CD4-positive, alpha-beta memory T cell (primary cell): ENCODE measurements around the gene TMEM132E. TPM values are rescaled to one million over a fixed set of nuclear protein-coding genes. Genes with fewer than 3 reads are reported as not detected.
A peak's percentile ranks its signal among the peaks of the same experiment; 100 is the strongest.

Source experiments
- CTCF ChIA-PET: fragments of 350-600 bp; sonication (Branson Sonifier 250); formaldehyde crosslinking; loops from one replicate; lab custom pipeline; 2021; ENCODE audit warnings: inconsistent platforms; ENCODE audit not compliant: partially characterized antibody; lab: Charles Lee
- POLR2A ChIA-PET: fragments of 350-600 bp; sonication (Branson Sonifier 250); formaldehyde crosslinking; loops from one replicate; lab custom pipeline; 2021; ENCODE audit not compliant: partially characterized antibody; lab: Charles Lee
- DNase-seq, 5 donors: peaks; one replicate each; pipeline versions ENCODE4 v3.0.0 to v3.0.0-alpha.2; 2020 to 2022; ENCODE audit warnings: mixed read lengths in 1 of 5
- H3K27ac ChIP-seq: one replicate; pipeline ENCODE4 v1.7.0; 2013; ENCODE audit warnings: low read depth, low read length
- H3K27me3 ChIP-seq: 2 replicates; pipeline ENCODE4 v1.7.0; 2013; ENCODE audit warnings: mild to moderate bottlenecking, low read length, moderate library complexity; ENCODE audit not compliant: insufficient read depth
- H3K36me3 ChIP-seq: 2 replicates; pipeline ENCODE4 v1.7.0; 2013; ENCODE audit warnings: mild to moderate bottlenecking, low read length, moderate library complexity; ENCODE audit not compliant: insufficient read depth
- H3K4me1 ChIP-seq: 2 replicates; pipeline ENCODE4 v1.7.0; 2013; ENCODE audit warnings: mild to moderate bottlenecking, low read length, moderate library complexity; ENCODE audit not compliant: insufficient read depth
- H3K4me3 ChIP-seq, 2 donors: one replicate each; pipeline ENCODE4 v1.7.0; 2013; ENCODE audit warnings: low read length in 2 of 2, mild to moderate bottlenecking in 1 of 2
- H3K9me3 ChIP-seq, 2 donors: one replicate each; pipeline ENCODE4 v1.7.0; 2013; ENCODE audit warnings: low read length in 2 of 2, control low read depth in 1 of 2; ENCODE audit not compliant: control insufficient read depth in 1 of 2
- H3K27ac Mint-ChIP-seq, 7 donors: one replicate each; pipeline ENCODE4 v1.8.0; 2020 to 2021; ENCODE audit warnings: mixed read lengths in 7 of 7, mild to moderate bottlenecking in 6 of 7, inconsistent platforms in 3 of 7, moderate library complexity in 3 of 7
- H3K27me3 Mint-ChIP-seq, 2 donors: one replicate each; pipeline ENCODE4 v1.8.0; 2020 to 2021; ENCODE audit warnings: mixed read lengths in 2 of 2
- H3K36me3 Mint-ChIP-seq, 2 donors: one replicate each; pipeline ENCODE4 v1.8.0; 2020 to 2021; ENCODE audit warnings: mixed read lengths in 2 of 2, inconsistent platforms in 1 of 2, mild to moderate bottlenecking in 1 of 2
- H3K4me1 Mint-ChIP-seq, 4 donors: one replicate each; pipeline ENCODE4 v1.8.0; 2020 to 2021; ENCODE audit warnings: mixed read lengths in 4 of 4, mild to moderate bottlenecking in 1 of 4
- H3K4me3 Mint-ChIP-seq, 8 donors: one replicate each; pipeline ENCODE4 v1.8.0; 2020 to 2021; ENCODE audit warnings: mixed read lengths in 8 of 8, mild to moderate bottlenecking in 7 of 8, moderate library complexity in 6 of 8, inconsistent platforms in 3 of 8
- H3K9me3 Mint-ChIP-seq, 8 donors: one replicate each; pipeline ENCODE4 v1.8.0; 2020 to 2021; ENCODE audit warnings: mixed read lengths in 8 of 8, mild to moderate bottlenecking in 5 of 8, inconsistent platforms in 3 of 8, moderate library complexity in 1 of 8
- intact Hi-C: fragments of 100-400 bp; cut with micrococcal nuclease; formaldehyde crosslinking; loops from one replicate; pipeline ENCODE4 v1.15.1; 2023
- polyA plus RNA-seq, 2 donors: library from polyadenylated mRNA; unstranded; fragments of 300-500 nt; fragmentation: Illumina TruSeq; gene quantifications; one replicate each; pipeline ENCODE4 v1.2.3, GENCODE V29; 2021
- total RNA-seq, 2 experiments: library from RNA; stranded (reverse); gene quantifications; one replicate each; pipeline ENCODE4 v1.2.3, GENCODE V29; 2021

Gene TMEM132E
- total and polyA plus RNA-seq, 4 experiments from 2014 or later = 0.11 to 0.42 (median 0.18) TPM

- DNase-seq = no peak
- ChIA-PET POLR2A (no interaction called here), CTCF (interaction anchor here (1.5 kb wide), 1 partner anchor 14 kb away, joined by 5 read pairs; no protein-coding TSS in a partner anchor)
- Mint-ChIP-seq H3K36me3 (no peaks in the 10 kb centered on the region), H3K27ac (no peak overlapping the region), H3K4me1 (peaks cover 0 to 4% (median under 1%) of the 10 kb centered on the region in 4 donors), H3K27me3 (peaks cover 52 to 57% of the 10 kb centered on the region in 2 donors), H3K4me3 (no peak overlapping the region), H3K9me3 (no peaks in the 10 kb centered on the region)
- Histone ChIP-seq H3K36me3 (no peaks in the 10 kb centered on the region), H3K27ac (no peak overlapping the region), H3K4me1 (no peaks in the 10 kb centered on the region), H3K4me3 (no peak overlapping the region), H3K27me3 (peaks cover 23% of the 10 kb centered on the region), H3K9me3 (no peaks in the 10 kb centered on the region)
- intact Hi-C loops = no loop called here
Observed at GRCh38 chr17:34624767-34625383, 45.5 kb downstream of the TMEM132E start.

- POLR2A ChIA-PET = no interaction called here
- no peaks in the 10 kb centered on the region for H3K9me3 Mint-ChIP-seq
Observed at GRCh38 chr17:34626121-34626681, 46.8 kb downstream of the TMEM132E start.

GRCh38 chr17:34628879-34629278, 49.5 kb downstream of the TMEM132E start:
- intact Hi-C loops = no loop called here
- DNase-seq = no peak
- Histone ChIP-seq H3K27me3 (peaks cover 23% of the 10 kb centered on the region), H3K9me3 (no peaks in the 10 kb centered on the region), H3K4me1 (no peaks in the 10 kb centered on the region), H3K36me3 (no peaks in the 10 kb centered on the region), H3K27ac (no peak overlapping the region), H3K4me3 (no peak overlapping the region)
- POLR2A ChIA-PET = no interaction called here
- CTCF ChIA-PET = interaction anchor here (1.5 kb wide), 1 partner anchor 9 kb away, joined by 4 read pairs; no protein-coding TSS in a partner anchor
- peaks cover 0 to 4% (median under 1%) of the 10 kb centered on the region in 4 donors for H3K4me1 Mint-ChIP-seq
- no peak overlapping the region for H3K27ac Mint-ChIP-seq
- H3K27me3 Mint-ChIP-seq = peaks cover 41 to 58% of the 10 kb centered on the region in 2 donors
- H3K4me3 Mint-ChIP-seq = no peak overlapping the region
- H3K9me3 Mint-ChIP-seq = no peaks in the 10 kb centered on the region
- H3K36me3 Mint-ChIP-seq = no peaks in the 10 kb centered on the region

More at GRCh38 chr17:34626121-34626681, 46.8 kb downstream of the TMEM132E start:
- CTCF ChIA-PET = interaction anchor here (1.5 kb wide), 1 partner anchor 12 kb away, joined by 5 read pairs; no protein-coding TSS in a partner anchor
- no peaks in the 10 kb centered on the region for H3K36me3 Mint-ChIP-seq
- no peak overlapping the region for H3K4me3 Mint-ChIP-seq
- Histone ChIP-seq H3K4me3 (no peak overlapping the region), H3K27me3 (peaks cover 23% of the 10 kb centered on the region), H3K9me3 (no peaks in the 10 kb centered on the region), H3K4me1 (no peaks in the 10 kb centered on the region), H3K27ac (no peak overlapping the region), H3K36me3 (no peaks in the 10 kb centered on the region)
- DNase-seq = no peak
- no peak overlapping the region for H3K27ac Mint-ChIP-seq
- peaks cover 49 to 54% of the 10 kb centered on the region in 2 donors for H3K27me3 Mint-ChIP-seq
- H3K4me1 Mint-ChIP-seq = peaks cover 0 to 4% (median under 1%) of the 10 kb centered on the region in 4 donors
- intact Hi-C loops = no loop called here

- DNase-seq = no peak
- no peak overlapping the region for H3K4me3 Mint-ChIP-seq
- no peaks in the 10 kb centered on the region for H3K36me3 ChIP-seq
- peaks cover 3 to 6% (median 3%) of the 10 kb centered on the region in 4 donors for H3K4me1 Mint-ChIP-seq
- H3K27ac ChIP-seq = no peak overlapping the region
- no peaks in the 10 kb centered on the region for H3K9me3 Mint-ChIP-seq
- intact Hi-C loops = no loop called here
- H3K4me3 ChIP-seq = no peak overlapping the region
- H3K9me3 ChIP-seq = no peaks in the 10 kb centered on the region
- POLR2A ChIA-PET = no interaction called here
- no peaks in the 10 kb centered on the region for H3K36me3 Mint-ChIP-seq
- H3K4me1 ChIP-seq = peaks cover 10% of the 10 kb centered on the region
- peak overlapping the region in 1 of 7 donors; percentile 36 for H3K27ac Mint-ChIP-seq
- peaks cover 11 to 32% of the 10 kb centered on the region in 2 donors for H3K27me3 Mint-ChIP-seq
- CTCF ChIA-PET = no interaction called here
- no peaks in the 10 kb centered on the region for H3K27me3 ChIP-seq
Observed at GRCh38 chr17:34633351-34633750, 54.0 kb downstream of the TMEM132E start.

GRCh38 chr17:34633760-34634159, 54.4 kb downstream of the TMEM132E start:
- DNase-seq = no peak
- peaks cover 11 to 31% of the 10 kb centered on the region in 2 donors for H3K27me3 Mint-ChIP-seq
- Histone ChIP-seq H3K4me1 (peaks cover 14% of the 10 kb centered on the region), H3K27me3 (no peaks in the 10 kb centered on the region), H3K27ac (no peak overlapping the region), H3K4me3 (no peak overlapping the region), H3K36me3 (no peaks in the 10 kb centered on the region), H3K9me3 (no peaks in the 10 kb centered on the region)
- H3K4me3 Mint-ChIP-seq = no peak overlapping the region
- H3K27ac Mint-ChIP-seq = no peak overlapping the region
- H3K4me1 Mint-ChIP-seq = peaks cover 4 to 6% (median 4%) of the 10 kb centered on the region in 4 donors
- ChIA-PET POLR2A (no interaction called here), CTCF (no interaction called here)
- H3K36me3 Mint-ChIP-seq = no peaks in the 10 kb centered on the region
- H3K9me3 Mint-ChIP-seq = no peaks in the 10 kb centered on the region
- intact Hi-C loops = no loop called here

GRCh38 chr17:34634551-34635160, 55.3 kb downstream of the TMEM132E start:
- Histone ChIP-seq H3K4me3 (no peak overlapping the region), H3K4me1 (peaks cover 14% of the 10 kb centered on the region), H3K9me3 (no peaks in the 10 kb centered on the region), H3K36me3 (no peaks in the 10 kb centered on the region), H3K27me3 (no peaks in the 10 kb centered on the region), H3K27ac (no peak overlapping the region)
- Mint-ChIP-seq H3K27ac (no peak overlapping the region), H3K4me3 (no peak overlapping the region), H3K9me3 (no peaks in the 10 kb centered on the region), H3K27me3 (peaks cover 4 to 26% of the 10 kb centered on the region in 2 donors), H3K36me3 (no peaks in the 10 kb centered on the region), H3K4me1 (peaks cover 4 to 6% (median 4%) of the 10 kb centered on the region in 4 donors)
- DNase-seq = no peak
- intact Hi-C loops = no loop called here
- ChIA-PET POLR2A (no interaction called here), CTCF (no interaction called here)

GRCh38 chr17:34635876-34636275, 56.5 kb downstream of the TMEM132E start:
- no peaks in the 10 kb centered on the region for H3K36me3 Mint-ChIP-seq
- H3K9me3 Mint-ChIP-seq = no peaks in the 10 kb centered on the region
- Histone ChIP-seq H3K9me3 (no peaks in the 10 kb centered on the region), H3K27ac (no peak overlapping the region), H3K4me3 (no peak overlapping the region), H3K4me1 (peaks cover 14% of the 10 kb centered on the region), H3K27me3 (peaks cover under 1% of the 10 kb centered on the region), H3K36me3 (no peaks in the 10 kb centered on the region)
- H3K27ac Mint-ChIP-seq = no peak overlapping the region
- H3K27me3 Mint-ChIP-seq = peaks cover 2 to 28% of the 10 kb centered on the region in 2 donors
- ChIA-PET POLR2A (no interaction called here), CTCF (interaction anchor here (0.6 to 3.2 kb wide), 2 partner anchors 12 to 428 kb away, joined by 4 to 15 read pairs; no protein-coding TSS in a partner anchor)
- H3K4me3 Mint-ChIP-seq = peak overlapping the region in 1 of 8 donors; percentile 52
- no peak for DNase-seq
- intact Hi-C loops = no loop called here
- peaks cover 4 to 6% (median 4%) of the 10 kb centered on the region in 4 donors for H3K4me1 Mint-ChIP-seq
